ELR (cell line): ENCODE data around the gene RFESD.
"Not testable (repeated sequence)": the region's sequence is repeated elsewhere in the genome, so short reads cannot be mapped to it uniquely, and the experiment has no call there.

Experiments
- DNase-seq: peaks from one replicate; pipeline ENCODE4 v3.0.0-alpha.2; 2015; ENCODE audit warnings: low read depth

RFESD gene

GRCh38 chr5:95664204-95664786 lies 17.7 kb downstream of the RFESD start:
- peak; percentile 63 for DNase-seq

DNA sequence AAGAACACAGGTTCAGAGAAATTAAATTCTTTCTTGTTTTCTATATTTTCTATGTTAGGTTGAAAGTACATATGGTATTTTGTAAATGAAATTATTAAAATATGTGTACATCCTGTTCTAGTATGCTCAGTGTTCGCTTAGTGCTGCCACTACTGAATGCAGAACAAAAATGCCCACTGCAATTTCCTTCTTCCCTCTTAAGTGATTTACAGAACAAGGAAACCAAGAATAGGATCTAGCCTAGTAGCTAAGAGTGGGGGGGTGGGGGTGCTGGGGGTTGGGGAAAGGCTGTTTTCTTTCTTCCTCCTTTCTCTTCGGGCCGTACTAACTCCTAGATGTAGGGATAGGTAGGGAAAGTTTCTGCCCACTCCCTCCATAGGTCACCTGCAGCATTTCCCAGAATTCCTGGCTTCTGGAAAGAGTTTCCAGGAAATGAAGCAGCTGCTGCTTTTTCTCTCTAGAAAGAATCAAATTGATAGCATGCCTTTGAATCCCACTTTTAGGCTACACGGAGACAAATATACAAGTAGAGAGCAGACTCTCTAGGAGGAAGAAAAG lies 20.6 kb downstream of the RFESD start:
- DNase-seq = no peak

- DNase-seq = no peak
These were observed 21.1 kb downstream of the RFESD start for GRCh38 chr5:95667678-95668077.

GRCh38 chr5:95668216-95668615 lies 21.6 kb downstream of the RFESD start:
- peak; percentile 64 for DNase-seq

- DNase-seq = peak; percentile 20
These were observed 22.2 kb downstream of the RFESD start for GRCh38 chr5:95668728-95669127.

GRCh38 chr5:95669540-95669939 lies 23.0 kb downstream of the RFESD start:
- peak; percentile 74 for DNase-seq

DNA sequence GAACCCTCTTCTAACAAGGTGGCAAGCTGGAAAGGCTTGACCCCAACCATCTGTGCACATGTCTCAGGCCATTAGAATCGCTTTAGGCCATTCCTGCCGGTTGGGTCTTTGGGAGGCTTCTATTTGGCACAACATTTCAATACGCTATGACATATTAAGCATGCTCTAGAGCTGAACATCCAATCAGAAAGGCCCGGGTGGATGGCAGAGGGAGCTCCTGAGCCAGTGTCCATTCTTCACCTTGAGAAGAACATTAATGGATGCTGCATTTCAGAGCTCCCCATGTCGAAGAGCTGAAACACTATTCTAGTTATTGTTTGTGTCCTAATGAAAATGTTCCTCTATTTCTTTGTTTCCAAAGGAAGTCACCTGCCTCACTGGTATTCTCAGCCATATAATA lies 23.4 kb downstream of the RFESD start:
- no peak for DNase-seq

DNA sequence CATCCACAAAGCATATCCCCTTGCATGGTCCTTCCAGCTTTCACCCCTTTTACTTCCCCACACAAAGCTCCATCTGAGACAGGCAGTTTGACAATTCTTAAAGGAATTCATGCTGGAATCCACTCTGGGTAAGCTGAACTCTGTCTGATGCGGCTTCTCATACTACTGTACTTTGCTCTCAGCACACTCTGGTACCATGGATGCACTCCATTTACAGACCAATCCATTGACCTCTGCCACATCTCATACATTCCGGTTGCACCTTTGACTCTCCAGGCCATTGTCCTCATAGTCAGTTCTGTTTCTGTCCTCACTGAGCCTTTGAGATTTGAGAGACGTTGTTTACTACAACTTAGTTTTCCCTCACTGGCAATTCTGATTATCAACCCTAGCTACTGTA lies 24.0 kb downstream of the RFESD start:
- DNase-seq = no peak

DNA sequence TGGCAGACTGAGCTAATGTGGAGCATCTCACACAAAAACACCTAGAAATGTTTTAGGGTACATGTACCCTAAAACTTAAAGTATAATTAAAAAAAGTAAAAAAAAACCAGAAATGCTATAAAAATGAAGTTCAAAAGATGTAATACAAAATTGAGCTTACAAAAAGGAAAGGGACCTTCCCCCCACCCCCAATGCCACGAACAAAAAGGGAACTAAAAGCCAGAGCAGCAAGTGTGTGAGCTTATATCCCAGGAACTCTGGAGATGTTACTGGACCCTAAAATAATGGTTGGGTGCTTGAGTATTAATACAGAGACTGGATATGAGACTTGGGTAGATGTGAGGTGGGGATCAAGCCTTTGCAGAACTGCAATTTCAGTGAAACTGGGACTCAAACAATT lies 25.2 kb downstream of the RFESD start:
- no peak for DNase-seq

DNA sequence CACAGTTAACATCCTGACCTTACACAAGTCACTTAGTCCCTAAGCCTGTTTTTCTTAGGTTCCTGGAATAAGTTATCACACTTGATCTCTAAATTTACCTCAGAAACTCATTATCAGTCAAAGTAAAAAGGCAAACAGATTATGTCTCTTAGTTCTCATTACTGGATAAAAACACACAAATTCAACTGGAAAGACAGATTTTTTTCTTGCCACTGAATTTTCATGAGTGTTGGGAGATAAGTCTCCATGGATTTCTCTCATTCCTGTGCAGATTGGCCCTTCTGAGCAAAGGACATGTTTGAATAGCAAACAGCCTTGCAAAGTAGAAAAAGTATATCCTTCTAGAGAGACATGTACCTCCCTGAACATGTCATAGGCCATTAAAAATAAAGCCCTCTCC lies 26.1 kb downstream of the RFESD start:
- no peak for DNase-seq

GRCh38 chr5:95673081-95673480 lies 26.5 kb downstream of the RFESD start:
- DNase-seq = no peak

DNA sequence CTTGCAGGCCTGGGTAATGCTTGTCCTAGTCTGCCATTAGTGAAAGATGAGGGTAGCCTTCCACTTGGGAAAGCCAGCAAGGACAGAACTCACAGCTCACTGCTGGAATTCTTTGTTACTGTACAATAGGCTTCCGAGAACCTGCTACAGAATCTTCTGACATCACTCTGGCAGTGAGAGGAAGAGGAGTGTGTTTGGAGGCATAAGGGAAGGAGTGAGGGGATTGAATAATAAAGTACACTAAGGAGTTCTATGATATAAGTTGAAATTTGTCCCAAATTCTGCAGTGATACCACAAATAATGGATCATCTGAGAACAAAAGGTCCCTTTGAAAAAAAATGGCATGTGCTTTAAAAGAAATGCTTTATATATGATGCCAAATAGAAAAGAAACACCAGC lies 36.3 kb downstream of the RFESD start, which contains the start of gene SPATA9:
SPATA9 (minus strand) TSS at position 101 of the 400 bp plus-strand sequence. CDS start 137 bp downstream, outside the sequence.
- DNase-seq = no peak

- no peak for DNase-seq
These were observed 37.8 kb downstream of the RFESD start for GRCh38 chr5:95684361-95684760.

DNA sequence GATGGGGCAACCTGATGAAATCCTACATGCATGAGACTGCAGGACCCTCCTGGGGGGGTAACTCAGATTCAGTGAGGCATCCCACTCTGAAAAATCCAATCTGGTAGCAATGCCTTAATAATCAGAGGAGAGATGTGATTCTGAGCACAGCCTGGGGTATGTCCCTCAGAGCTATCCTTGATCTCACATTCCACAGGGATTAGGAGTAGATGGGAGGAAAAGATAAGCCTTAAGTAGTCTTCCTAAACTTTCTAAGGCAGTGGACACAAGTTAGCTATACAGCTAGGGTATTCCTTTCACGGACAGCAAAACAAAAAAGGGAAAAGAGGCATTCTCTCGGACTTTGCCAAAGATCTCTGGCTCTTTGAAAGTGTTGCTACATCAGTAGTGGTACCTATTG lies 40.1 kb downstream of the RFESD start:
- peak; percentile 67 for DNase-seq

DNA sequence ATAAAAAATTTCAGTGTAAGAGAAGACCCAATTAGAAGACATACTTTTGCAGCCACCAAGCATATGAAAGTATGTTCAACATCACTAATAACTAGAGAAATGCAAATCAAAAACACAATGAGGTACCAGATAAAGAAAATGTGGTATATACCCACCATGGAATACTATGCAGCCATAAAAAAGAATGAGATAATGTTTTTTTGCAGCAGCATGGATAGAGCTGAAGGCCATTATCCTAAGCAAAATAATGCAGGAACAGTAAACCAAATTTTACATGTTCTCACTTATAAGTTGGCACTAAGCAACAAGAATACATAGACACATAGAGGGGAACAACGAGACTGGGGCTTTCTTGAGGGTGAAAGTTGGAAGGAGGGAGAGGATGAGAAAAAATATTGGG lies 43.1 kb downstream of the RFESD start:
- no peak for DNase-seq

DNA sequence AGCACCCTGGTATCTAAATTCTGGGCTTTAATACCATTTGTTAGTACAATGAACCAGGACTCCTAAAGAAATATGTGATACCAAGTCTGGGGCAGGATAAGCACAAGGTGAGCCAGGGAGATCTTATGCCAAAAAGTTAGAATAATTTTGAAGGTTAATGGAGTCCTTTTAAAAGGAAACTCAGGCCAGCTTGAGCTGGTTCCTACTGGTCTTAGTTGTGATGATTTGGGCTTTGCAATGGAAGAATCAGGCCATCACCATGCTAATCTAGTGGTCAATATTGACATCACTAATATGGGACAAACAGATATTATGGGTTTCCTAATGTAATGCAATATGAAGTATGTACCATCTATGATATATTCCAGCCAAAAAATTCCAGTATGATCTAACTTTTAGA lies 43.8 kb downstream of the RFESD start:
- no peak for DNase-seq

- DNase-seq = peak; percentile 13
These were observed 51.5 kb downstream of the RFESD start for GRCh38 chr5:95697781-95698681.

- DNase-seq = no peak
These were observed 52.8 kb downstream of the RFESD start for GRCh38 chr5:95699337-95699736.

- no peak for DNase-seq
These were observed 54.5 kb downstream of the RFESD start for GRCh38 chr5:95701074-95701473.

GRCh38 chr5:95704150-95704549 lies 57.6 kb downstream of the RFESD start:
- DNase-seq = no peak

DNA sequence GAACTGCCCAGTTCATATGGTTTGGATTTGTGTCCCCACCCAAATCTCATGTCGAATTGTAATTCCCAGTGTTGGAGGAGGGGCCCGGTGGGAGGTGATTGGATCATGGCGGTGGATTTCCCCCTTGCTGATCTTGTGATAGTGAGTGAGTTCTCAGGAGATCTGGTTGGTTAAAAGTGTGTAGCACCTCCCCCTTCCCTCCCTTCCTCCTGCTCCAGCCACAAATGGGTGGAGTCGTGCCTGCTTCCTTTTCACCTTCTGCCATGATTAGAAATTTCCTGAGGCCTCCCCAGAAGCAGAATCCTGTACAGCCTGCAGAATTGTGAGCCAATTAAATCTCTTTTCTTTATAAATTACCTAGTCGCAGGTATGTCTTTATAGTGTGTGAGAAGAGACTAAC lies 59.6 kb downstream of the RFESD start:
- DNase-seq = not testable (repeated sequence)

GRCh38 chr5:95707055-95707454 lies 60.5 kb downstream of the RFESD start:
- no peak for DNase-seq
